ENCODE measurements around the gene ZNF846.

DNA sequence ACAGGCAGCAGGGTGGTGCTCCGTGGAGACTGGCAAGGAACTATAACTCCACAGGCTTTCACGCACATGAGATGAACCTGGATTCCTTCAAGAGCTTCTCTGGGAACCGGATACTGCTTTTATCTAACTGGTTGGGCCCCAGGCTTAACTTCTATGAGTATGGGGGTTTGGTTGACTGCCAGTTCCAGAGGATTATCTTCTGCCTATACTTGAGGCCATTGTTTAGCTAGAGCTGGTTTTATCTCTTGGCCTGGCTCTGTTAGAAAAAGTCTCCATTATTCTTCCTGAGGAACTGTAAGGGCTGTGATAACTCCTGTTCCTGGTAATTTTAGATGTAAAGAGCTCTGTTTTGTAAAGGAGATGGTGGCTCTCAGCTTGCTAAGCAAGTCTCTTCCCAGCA lies 40.9 kb downstream of the ZNF846 start:
- TF ChIP-seq, protein P1, sequence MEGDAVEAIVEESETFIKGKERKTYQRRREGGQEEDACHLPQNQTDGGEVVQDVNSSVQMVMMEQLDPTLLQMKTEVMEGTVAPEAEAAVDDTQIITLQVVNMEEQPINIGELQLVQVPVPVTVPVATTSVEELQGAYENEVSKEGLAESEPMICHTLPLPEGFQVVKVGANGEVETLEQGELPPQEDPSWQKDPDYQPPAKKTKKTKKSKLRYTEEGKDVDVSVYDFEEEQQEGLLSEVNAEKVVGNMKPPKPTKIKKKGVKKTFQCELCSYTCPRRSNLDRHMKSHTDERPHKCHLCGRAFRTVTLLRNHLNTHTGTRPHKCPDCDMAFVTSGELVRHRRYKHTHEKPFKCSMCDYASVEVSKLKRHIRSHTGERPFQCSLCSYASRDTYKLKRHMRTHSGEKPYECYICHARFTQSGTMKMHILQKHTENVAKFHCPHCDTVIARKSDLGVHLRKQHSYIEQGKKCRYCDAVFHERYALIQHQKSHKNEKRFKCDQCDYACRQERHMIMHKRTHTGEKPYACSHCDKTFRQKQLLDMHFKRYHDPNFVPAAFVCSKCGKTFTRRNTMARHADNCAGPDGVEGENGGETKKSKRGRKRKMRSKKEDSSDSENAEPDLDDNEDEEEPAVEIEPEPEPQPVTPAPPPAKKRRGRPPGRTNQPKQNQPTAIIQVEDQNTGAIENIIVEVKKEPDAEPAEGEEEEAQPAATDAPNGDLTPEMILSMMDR (IDR thresholded peaks at IDR 0.05): no peak
- TF ChIP-seq, protein P2, sequence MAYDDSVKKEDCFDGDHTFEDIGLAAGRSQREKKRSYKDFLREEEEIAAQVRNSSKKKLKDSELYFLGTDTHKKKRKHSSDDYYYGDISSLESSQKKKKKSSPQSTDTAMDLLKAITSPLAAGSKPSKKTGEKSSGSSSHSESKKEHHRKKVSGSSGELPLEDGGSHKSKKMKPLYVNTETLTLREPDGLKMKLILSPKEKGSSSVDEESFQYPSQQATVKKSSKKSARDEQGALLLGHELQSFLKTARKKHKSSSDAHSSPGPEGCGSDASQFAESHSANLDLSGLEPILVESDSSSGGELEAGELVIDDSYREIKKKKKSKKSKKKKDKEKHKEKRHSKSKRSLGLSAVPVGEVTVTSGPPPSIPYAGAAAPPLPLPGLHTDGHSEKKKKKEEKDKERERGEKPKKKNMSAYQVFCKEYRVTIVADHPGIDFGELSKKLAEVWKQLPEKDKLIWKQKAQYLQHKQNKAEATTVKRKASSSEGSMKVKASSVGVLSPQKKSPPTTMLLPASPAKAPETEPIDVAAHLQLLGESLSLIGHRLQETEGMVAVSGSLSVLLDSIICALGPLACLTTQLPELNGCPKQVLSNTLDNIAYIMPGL (CRISPR knock-in tag; IDR thresholded peaks at IDR 0.05): no peak
- TF ChIP-seq, protein P3, sequence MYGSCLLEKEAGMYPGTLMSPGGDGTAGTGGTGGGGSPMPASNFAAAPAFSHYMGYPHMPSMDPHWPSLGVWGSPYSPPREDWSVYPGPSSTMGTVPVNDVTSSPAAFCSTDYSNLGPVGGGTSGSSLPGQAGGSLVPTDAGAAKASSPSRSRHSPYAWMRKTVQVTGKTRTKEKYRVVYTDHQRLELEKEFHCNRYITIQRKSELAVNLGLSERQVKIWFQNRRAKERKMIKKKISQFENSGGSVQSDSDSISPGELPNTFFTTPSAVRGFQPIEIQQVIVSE (CRISPR knock-in tag; IDR thresholded peaks at IDR 0.05; ENCODE audit: borderline replicate concordance): no peak
- TF ChIP-seq, protein P4, sequence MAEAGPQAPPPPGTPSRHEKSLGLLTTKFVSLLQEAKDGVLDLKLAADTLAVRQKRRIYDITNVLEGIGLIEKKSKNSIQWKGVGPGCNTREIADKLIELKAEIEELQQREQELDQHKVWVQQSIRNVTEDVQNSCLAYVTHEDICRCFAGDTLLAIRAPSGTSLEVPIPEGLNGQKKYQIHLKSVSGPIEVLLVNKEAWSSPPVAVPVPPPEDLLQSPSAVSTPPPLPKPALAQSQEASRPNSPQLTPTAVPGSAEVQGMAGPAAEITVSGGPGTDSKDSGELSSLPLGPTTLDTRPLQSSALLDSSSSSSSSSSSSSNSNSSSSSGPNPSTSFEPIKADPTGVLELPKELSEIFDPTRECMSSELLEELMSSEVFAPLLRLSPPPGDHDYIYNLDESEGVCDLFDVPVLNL (CRISPR knock-in tag; IDR thresholded peaks at IDR 0.05; ENCODE audit: borderline replicate concordance, low read depth): no peak
- TF ChIP-seq CREB1 (CRISPR knock-in tag; IDR thresholded peaks at IDR 0.05) (no peak), ZNF232 (CRISPR knock-in tag; IDR thresholded peaks at IDR 0.05) (no peak), ELF4 (CRISPR knock-in tag; IDR thresholded peaks at IDR 0.05; ENCODE audit: low read depth) (no peak), SP1 (CRISPR knock-in tag; conservative IDR thresholded peaks at IDR 0.05) (no peak), NR1H2 (CRISPR knock-in tag; IDR thresholded peaks at IDR 0.05) (no peak), SOX15 (CRISPR knock-in tag; IDR thresholded peaks at IDR 0.05) (no peak), TP53 (CRISPR knock-in tag; IDR thresholded peaks at IDR 0.05) (no peak)
- TF ChIP-seq, protein P5, sequence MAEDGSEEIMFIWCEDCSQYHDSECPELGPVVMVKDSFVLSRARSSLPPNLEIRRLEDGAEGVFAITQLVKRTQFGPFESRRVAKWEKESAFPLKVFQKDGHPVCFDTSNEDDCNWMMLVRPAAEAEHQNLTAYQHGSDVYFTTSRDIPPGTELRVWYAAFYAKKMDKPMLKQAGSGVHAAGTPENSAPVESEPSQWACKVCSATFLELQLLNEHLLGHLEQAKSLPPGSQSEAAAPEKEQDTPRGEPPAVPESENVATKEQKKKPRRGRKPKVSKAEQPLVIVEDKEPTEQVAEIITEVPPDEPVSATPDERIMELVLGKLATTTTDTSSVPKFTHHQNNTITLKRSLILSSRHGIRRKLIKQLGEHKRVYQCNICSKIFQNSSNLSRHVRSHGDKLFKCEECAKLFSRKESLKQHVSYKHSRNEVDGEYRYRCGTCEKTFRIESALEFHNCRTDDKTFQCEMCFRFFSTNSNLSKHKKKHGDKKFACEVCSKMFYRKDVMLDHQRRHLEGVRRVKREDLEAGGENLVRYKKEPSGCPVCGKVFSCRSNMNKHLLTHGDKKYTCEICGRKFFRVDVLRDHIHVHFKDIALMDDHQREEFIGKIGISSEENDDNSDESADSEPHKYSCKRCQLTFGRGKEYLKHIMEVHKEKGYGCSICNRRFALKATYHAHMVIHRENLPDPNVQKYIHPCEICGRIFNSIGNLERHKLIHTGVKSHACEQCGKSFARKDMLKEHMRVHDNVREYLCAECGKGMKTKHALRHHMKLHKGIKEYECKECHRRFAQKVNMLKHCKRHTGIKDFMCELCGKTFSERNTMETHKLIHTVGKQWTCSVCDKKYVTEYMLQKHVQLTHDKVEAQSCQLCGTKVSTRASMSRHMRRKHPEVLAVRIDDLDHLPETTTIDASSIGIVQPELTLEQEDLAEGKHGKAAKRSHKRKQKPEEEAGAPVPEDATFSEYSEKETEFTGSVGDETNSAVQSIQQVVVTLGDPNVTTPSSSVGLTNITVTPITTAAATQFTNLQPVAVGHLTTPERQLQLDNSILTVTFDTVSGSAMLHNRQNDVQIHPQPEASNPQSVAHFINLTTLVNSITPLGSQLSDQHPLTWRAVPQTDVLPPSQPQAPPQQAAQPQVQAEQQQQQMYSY (CRISPR knock-in tag; IDR thresholded peaks at IDR 0.05): no peak
- TF ChIP-seq, protein P6, sequence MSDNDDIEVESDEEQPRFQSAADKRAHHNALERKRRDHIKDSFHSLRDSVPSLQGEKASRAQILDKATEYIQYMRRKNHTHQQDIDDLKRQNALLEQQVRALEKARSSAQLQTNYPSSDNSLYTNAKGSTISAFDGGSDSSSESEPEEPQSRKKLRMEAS (CRISPR knock-in tag; IDR thresholded peaks at IDR 0.05): no peak

All from WTC11 (cell line).